HG03439 (cell line): ENCODE results near the gene LRPPRC.
A peak's percentile ranks its signal among the peaks of the same experiment; 100 is the strongest.
"Not testable (repeated sequence)": the region's sequence is repeated elsewhere in the genome, so short reads cannot be mapped to it uniquely, and the experiment has no call there.

Source experiments
- ATAC-seq: cut with Tn5 transposase; IDR thresholded peaks from one replicate; pipeline ENCODE4 v1.9.1; 2021; ENCODE audit warnings: mild to moderate bottlenecking, moderate library complexity; ENCODE audit not compliant: unreplicated experiment

The LRPPRC gene

GRCh38 chr2:43924463-43924862, 71.3 kb downstream of the LRPPRC start:
- no peak for ATAC-seq

- not testable (repeated sequence) for ATAC-seq
These were observed 84.5 kb downstream of the LRPPRC start for GRCh38 chr2:43911136-43911790.

DNA sequence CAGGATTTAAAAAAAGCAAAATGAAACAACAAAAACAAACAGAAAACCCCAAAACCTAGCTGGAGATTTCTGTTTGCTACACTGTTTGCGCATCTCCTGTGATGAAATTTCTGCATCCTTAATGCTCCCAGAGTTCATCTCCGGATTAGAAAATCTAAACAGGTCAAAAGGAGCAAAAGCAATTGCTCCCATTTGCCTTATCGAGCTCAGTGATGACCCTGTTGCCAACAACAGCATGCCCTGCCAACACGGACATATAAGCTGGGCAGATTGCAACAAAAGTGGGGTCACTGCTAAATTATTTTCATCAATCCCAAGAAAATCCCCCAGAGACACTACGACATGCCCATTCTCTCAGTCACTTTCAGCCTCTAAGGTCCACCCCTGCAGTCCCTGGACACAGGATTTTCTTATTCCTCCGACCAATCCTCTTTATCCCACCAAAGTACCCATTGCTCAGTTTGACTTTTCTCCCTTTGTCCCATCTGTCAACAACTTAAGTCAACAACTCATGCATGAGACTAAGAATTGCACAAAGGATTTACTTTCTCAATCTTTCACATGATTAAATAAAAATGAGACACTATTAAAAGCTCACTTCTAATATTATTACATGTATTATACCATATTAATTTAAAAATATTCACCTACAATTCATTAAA, 89.2 kb downstream of the LRPPRC start:
- no peak for ATAC-seq

GRCh38 chr2:43905871-43906270, 89.9 kb downstream of the LRPPRC start:
- ATAC-seq, result no peak

- ATAC-seq, result peak; percentile 64
These were observed 90.4 kb downstream of the LRPPRC start for GRCh38 chr2:43905371-43905803.

GRCh38 chr2:43899589-43899988, 96.2 kb downstream of the LRPPRC start:
- ATAC-seq, result no peak

GRCh38 chr2:43898838-43899346, 96.9 kb downstream of the LRPPRC start:
- no peak for ATAC-seq

DNA sequence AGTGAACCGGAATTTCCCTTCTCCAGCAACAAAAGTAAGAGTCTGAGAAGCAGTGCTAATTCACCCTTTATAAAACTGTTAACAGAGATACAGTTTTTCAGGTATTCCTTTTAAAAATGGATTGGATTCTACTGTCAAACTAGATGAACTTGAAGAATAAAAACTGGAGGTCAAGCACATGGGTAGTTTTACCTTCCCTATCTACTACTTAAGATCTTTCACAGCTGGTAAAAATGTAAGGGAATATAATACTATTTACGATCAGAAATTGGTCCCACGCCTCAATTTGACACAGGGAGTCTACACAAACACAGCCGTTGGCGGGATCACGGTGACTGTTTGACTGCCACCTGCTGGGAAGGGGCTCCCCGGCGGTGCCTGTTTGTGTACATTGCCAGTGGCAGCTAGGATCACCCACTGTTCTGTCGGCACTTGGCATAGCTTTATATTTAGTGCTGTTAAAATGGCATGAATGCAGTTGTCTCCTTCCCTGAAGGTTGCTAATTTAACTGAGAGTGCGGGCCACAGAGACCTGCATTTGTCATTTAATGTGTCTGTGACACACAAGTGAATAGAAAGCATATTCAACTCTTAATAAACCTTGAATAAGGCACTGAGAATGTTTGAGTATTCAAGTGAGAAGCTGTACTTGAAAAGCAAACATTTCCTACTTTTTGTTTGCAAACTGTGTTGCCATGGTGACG, 97.5 kb downstream of the LRPPRC start:
- ATAC-seq, result no peak

- no peak for ATAC-seq
These were observed 98.3 kb downstream of the LRPPRC start for GRCh38 chr2:43897492-43897891.

GRCh38 chr2:43896906-43897305, 98.9 kb downstream of the LRPPRC start:
- no peak for ATAC-seq

DNA sequence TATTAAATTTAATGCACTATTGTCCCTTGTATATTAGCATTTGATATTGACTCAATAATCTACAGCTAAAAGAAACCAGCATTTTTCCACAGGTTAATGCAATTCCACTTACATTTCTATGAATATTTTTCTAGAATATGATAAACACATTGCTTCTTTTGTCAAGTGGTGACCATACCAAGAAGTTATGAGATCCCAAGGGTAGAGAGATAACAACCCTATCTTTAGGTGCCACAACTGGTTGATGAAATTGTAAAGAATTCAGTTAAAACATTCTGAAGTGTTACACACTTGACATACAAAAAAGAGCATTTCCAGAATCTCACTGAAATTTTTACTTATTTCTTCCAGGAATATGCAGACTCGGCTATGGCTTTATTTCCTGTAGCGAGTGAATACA, 101.0 kb downstream of the LRPPRC start:
- no peak for ATAC-seq

DNA sequence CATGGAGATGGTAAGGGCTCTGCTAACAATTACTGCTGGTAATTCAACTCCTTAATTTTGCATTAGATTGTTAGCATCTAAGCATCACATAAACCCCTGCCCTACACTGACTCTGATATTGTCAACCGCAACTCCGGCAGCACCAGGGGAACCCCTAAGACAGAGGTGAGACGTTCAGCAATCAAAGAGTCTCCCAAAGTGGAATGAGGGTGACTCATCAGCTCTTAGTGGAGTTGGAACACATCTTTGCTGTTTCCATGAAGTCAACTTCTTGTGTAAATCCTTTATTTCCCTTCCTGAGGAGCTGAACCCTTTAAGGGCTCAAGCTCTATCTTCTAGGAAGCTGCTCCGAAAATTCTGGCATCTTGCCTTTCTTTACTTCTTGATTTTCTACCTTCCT, 104.9 kb downstream of the LRPPRC start:
- ATAC-seq, result no peak

DNA sequence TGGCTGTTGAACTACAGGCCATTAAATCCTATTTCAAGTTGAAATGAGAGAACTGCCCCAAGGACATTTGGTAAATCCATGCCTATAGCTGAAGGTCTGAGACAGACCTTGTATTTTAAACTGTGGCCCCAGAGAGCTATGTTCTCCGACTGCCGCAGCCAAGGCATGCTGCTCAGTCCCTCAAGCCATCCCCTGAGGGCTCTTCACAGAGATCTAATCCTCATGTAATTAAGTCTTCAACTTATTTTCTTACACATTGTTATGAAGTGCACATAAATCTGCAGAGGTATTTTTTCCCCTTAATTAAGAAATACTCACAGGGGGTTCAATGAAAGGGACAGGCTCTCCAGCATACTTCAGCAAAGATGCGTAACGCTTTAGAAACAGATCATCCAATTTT, 106.4 kb downstream of the LRPPRC start:
- no peak for ATAC-seq

- ATAC-seq, result no peak
These were observed 108.6 kb downstream of the LRPPRC start for GRCh38 chr2:43887176-43887575.

DNA sequence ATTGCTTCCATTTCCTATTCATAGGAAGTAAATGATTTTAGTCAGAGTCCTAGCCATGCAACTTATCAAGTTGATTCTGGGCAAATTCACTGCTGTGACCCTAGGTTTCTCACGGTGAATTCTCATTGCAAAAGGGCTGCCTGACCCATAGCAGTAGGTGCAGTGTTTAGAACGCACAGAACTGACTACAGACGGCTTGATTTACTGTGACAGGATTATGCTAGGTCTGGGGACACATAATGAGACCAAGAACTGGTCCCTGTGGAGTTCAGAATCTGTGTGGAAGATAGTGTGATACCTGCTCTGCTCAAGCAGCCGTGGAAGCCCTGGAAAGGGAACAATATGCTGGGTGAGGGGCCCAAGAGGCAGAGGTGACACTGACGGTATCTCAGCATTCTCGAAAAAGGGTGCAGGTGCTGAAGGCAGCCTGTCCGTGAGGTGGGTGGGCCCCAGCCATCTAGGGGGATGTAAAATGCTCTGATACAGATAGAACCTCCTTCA, 110.6 kb downstream of the LRPPRC start:
- no peak for ATAC-seq

DNA sequence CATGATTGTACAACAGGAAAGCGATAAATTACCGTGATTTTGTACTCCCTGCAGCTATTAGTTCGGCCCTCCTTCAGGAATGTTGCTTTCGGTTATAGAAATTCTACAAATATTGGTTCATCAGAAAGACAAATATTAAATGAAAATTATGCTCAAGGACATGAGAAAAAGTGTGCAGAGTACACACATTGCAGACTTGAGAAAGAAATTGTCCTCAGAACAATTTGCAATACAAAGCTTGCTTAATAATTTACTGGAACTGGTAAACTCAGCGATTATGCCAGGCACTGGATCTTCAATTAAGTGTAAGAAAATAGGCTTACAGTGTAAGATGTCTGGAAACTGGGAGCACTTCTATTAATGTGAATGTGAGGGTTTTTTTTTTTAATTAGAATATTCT, 111.1 kb downstream of the LRPPRC start:
- ATAC-seq, result no peak

DNA sequence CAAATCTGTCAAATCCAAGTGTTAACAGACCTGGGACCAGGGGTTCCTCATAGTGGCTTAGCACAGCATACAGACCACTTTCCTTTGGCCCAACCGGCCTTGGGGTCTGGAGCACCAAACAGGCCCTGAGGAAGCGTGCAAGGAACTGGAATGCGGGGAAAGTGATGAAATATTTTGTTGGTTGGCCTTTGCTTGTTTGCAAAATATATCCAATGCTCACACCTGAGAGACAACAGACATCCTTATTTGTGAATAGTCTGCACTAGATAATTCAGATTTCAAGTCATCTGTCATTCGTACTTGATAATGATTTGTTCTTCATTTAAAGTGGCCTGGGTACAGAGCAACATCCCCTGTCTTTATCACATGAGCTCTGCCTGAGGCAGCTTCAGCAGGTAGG, 113.5 kb downstream of the LRPPRC start:
- ATAC-seq, result no peak

DNA sequence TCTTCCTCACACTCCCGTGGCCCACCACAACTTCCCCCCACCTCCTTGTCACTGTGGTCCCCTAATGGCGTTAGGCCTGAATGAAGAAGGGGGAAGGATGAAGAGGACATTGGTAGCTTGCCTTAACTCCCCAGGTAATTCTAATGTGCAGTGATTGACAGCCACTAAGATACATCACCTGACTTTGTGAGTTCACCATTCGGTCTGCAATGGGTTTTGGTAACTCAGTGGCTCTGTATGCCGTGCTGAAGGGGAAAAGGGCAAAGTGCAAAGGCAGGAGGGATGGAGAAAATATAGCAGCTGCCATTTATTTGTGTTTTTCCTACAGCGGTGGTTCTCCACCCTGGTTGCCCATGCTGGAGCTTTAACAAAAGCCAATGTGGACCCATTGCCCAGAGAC, 114.8 kb downstream of the LRPPRC start:
- ATAC-seq, result no peak

- no peak for ATAC-seq
These were observed 115.3 kb downstream of the LRPPRC start for GRCh38 chr2:43880471-43880870.

DNA sequence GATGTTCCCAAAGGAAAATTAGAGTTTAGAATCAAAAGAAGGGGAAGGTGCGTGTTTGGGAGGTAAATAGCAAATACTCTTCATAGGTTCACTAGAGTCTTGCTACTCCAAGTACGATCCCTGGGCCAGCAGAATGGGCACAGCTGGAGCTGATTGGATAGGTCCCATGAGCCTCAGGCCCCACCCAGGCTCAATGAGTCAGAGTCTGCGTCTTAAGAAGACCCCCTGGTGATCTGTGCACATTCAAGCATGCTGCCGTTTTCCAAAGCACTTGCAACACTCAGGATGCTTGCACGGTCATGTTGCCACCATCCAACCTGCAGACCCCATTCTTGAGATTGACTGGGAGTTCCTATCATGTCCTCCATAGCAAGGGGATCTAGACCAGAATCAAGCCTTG, 116.5 kb downstream of the LRPPRC start:
- ATAC-seq, result no peak

DNA sequence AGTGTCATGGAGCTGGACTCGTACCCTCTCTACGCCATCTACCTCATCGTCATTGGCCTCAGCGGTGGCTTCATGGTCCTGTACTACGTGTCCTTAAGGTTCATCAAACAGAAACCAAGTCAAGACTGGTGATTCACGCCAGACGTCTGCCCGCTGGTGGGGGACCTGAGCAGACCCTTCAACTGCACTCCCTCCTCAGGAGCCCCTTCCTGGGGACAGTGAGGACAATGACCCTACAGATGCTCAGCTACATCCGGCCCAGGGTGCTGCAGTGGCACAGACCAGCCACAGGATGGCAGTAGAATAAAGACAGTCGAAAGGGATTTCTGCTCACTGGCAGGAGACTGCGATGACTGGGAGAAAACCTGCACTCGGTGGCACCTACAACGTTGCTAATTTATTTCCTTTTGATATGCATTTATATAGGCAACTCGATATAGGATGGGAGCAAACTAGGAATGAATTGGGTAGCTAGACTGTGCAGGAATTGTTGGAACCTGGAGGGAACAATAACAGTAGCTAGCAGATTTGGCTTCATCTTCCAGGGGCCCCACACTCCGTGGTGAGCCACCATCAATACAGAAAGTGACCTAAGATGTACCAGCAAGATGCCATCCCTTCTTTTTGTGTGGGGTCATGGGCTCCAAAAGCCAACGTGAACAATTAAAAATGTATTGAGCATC, 117.9 kb downstream of the LRPPRC start:
- peak; percentile 65 for ATAC-seq
